Measurements from ENCODE around the gene FAM181B. TPM values are rescaled to one million over a fixed set of nuclear protein-coding genes. Genes with fewer than 3 reads are reported as not detected.

FAM181B gene
- polyA plus RNA-seq, 1 experiment: not detected

DNA sequence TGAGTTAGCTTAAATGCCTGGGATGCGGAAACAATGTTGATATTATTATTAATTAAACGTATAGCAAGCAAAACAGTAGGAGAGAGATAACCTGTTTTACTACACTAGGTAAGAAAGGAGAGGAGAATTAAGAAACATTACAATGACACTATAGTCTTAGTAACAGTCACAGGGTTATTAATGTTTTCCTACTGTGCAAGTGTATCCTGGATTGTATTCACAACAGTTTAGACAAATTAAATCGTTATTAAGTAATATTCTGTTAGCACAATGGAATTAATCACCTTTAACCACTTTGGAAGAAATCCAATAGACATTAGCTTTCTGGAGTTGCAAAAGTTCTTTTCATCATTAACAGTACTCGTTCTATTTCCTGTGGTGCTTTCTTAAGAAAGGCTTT, 3.4 kb downstream of the FAM181B start:
- POLR2A ChIA-PET: no interaction called here

DNA sequence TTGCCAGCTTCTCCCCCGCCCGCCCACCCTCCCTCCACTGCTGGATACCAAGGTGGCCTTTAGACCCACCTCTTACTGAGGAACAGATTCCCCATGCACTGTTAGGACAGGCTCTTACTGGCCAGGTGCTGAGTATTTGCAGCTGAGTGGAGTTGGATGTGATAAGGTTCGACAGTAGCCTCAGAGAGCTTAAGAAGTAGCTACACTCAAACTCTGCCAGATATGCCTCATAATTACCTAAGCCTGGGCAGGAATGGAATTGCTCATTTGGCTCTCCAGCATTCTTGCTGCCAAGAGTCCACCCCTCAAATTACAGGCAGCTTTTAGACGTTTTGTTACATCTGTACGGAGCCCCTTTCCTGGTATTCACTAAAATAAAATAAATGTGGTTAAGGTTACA, 9.6 kb downstream of the FAM181B start:
- no peak overlapping the region for H3K27ac ChIP-seq (ENCODE audit: low read depth, low read length)
- H3K27me3 ChIP-seq (ENCODE audit: control insufficient read depth, insufficient read depth, low read length): peaks cover 6% of the 10 kb centered on the region
- no peaks in the 10 kb centered on the region for H3K9me3 ChIP-seq (ENCODE audit: control insufficient read depth, insufficient read depth, low read length)
- CTCF ChIA-PET: interaction anchor here (1.2 to 1.9 kb wide), 2 partner anchors 51 to 143 kb away, joined by 4 to 8 read pairs; no protein-coding TSS in a partner anchor
- TF ChIP-seq, protein P1, sequence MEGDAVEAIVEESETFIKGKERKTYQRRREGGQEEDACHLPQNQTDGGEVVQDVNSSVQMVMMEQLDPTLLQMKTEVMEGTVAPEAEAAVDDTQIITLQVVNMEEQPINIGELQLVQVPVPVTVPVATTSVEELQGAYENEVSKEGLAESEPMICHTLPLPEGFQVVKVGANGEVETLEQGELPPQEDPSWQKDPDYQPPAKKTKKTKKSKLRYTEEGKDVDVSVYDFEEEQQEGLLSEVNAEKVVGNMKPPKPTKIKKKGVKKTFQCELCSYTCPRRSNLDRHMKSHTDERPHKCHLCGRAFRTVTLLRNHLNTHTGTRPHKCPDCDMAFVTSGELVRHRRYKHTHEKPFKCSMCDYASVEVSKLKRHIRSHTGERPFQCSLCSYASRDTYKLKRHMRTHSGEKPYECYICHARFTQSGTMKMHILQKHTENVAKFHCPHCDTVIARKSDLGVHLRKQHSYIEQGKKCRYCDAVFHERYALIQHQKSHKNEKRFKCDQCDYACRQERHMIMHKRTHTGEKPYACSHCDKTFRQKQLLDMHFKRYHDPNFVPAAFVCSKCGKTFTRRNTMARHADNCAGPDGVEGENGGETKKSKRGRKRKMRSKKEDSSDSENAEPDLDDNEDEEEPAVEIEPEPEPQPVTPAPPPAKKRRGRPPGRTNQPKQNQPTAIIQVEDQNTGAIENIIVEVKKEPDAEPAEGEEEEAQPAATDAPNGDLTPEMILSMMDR (IDR thresholded peaks at IDR 0.05; ENCODE audit: low read depth, low read length): no peak
- H3K4me3 ChIP-seq (ENCODE audit: low read depth, low read length): no peak overlapping the region
- no peak for DNase-seq (ENCODE audit: low read depth, low spot score)
- POLR2A ChIA-PET: no interaction called here

More for the DNA sequence above, 3.4 kb downstream of the FAM181B start:
- H3K27ac ChIP-seq (ENCODE audit: low read depth, low read length): no peak overlapping the region
- no peaks in the 10 kb centered on the region; the same call in 1 of the 2 replicates for H3K9me3 ChIP-seq (ENCODE audit: control insufficient read depth, insufficient read depth, low read length)
- H3K27me3 ChIP-seq (ENCODE audit: control insufficient read depth, insufficient read depth, low read length): peaks cover 41% of the 10 kb centered on the region
- TF ChIP-seq, protein P1 (IDR thresholded peaks at IDR 0.05; ENCODE audit: low read depth, low read length): no peak
- H3K4me3 ChIP-seq (ENCODE audit: low read depth, low read length): no peak overlapping the region
- CTCF ChIA-PET: interaction anchor here (1.2 kb wide), 1 partner anchor 12 kb away, joined by 3 read pairs; no protein-coding TSS in a partner anchor
- no peak for DNase-seq (ENCODE audit: low read depth, low spot score)

- no peak for DNase-seq (ENCODE audit: low read depth, low spot score)
- Histone ChIP-seq H3K27ac (ENCODE audit: low read depth, low read length) (no peak overlapping the region), H3K27me3 (ENCODE audit: control insufficient read depth, insufficient read depth, low read length) (peaks cover 3% of the 10 kb centered on the region), H3K9me3 (ENCODE audit: control insufficient read depth, insufficient read depth, low read length) (no peaks in the 10 kb centered on the region), H3K4me3 (ENCODE audit: low read depth, low read length) (no peak overlapping the region)
- CTCF ChIA-PET: interaction anchor here (0.6 to 1.9 kb wide), 2 partner anchors 53 to 949 kb away, joined by 3 to 8 read pairs; no protein-coding TSS in a partner anchor
- POLR2A ChIA-PET: no interaction called here
- TF ChIP-seq, protein P1 (IDR thresholded peaks at IDR 0.05; ENCODE audit: low read depth, low read length): no peak
Measured at GRCh38 chr11:82722231-82722630, 11.4 kb downstream of the FAM181B start.

DNA sequence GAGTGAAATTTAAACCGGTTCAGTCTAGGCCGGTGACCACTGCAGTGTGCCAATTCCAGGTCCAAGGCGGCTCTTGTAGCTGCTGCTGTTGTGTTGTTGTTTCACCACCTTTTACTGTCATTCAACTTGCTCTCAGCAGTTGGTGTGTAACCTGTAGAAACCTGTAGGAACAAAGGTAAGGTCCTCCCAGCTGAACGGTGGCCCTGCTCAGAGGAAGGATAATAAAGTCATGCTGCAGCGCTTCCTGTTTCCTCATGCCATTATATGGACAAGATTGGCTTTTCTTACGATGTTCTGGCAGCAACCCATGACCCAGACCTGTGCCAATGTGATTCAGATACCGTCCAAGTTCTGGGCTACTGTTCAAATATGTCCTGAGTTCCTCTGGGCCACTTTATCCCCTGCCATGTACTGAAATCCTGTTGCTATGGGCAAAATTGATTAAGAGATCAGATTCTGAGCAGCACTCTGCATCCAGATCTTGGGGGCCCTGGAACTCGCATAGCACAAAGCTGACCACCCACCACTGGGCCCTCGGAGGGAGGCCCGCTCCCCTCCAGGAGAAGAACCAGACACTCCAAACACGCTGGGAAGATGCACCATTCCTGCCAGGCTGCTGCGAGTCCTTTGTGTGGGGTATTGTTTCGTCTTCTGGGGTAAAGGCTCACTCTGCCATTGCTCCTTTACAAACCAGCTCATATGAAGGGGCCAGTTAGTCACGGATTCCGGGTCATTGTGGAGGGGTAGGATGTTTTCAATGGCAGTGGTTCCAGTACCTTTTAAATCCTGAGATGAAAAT, 13.2 kb downstream of the FAM181B start:
- H3K4me3 ChIP-seq (ENCODE audit: low read depth, low read length): no peak overlapping the region
- H3K27me3 ChIP-seq (ENCODE audit: control insufficient read depth, insufficient read depth, low read length): peaks cover 3% of the 10 kb centered on the region
- H3K9me3 ChIP-seq (ENCODE audit: control insufficient read depth, insufficient read depth, low read length): no peaks in the 10 kb centered on the region
- ChIA-PET CTCF (interaction anchor here (0.6 to 2.2 kb wide), 9 partner anchors 9 to 1099 kb away, joined by 3 to 7 read pairs (median 4); no protein-coding TSS in a partner anchor), POLR2A (no interaction called here)
- H3K27ac ChIP-seq (ENCODE audit: low read depth, low read length): no peak overlapping the region
- TF ChIP-seq, protein P1 (IDR thresholded peaks at IDR 0.05; ENCODE audit: low read depth, low read length): no peak
- DNase-seq (ENCODE audit: low read depth, low spot score): no peak

Measured in AG04450 (cell line).